SKM-1 (cell line): ENCODE results near the gene RSBN1L.

ENCODE experiments used
- DNase-seq: peaks from one replicate; lab custom pipeline; 2025; ENCODE audit not compliant: unreplicated experiment; lab: John Stamatoyannopoulos, UW

RSBN1L gene

DNA sequence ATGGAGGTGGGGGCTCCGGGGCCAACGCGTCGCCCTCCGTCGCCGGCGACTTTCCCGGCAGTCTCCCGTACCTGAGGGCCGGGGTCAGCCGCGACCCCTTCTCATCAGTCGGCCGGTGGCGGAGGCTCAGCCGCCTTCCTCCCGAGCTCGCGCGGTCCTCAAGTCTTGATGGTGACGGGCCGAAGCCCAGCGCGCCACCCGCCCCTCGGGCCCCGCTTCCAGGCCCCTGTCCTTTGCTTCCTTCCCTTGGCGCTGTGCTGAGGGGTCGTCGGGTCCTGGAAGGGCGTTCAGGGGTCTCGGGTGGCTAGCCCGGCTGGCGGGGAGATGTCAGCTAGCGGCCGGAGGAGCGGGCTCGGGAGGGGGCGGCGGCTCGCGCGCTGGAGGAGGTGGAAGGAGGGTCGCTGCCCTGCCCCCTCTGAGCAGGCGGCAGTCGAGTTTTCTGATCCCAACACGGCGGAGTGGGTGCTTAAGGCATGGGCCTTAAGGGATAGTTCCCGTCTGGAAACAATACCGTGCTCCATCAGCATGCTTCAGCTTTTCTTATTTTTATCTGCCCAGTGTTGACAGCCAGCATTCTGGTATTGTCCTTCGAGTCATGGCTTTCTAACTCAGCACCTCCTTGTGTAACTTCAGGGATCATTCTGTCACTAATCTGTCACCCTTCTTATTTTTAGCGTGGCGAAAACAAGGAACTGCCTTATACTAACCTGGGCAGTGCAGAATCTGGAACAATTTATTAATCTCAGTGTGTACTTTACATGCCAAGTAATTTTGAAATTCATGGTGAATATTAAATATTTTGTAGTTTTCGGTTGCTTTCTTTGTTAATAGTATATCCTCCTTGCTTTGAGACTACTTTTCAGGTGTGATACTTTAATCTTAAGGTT lies 103.1 kb downstream of the RSBN1L start:
- peak; percentile 32 for DNase-seq

- DNase-seq, result no peak
These were observed 103.9 kb downstream of the RSBN1L start for GRCh38 chr7:77800158-77800557.

DNA sequence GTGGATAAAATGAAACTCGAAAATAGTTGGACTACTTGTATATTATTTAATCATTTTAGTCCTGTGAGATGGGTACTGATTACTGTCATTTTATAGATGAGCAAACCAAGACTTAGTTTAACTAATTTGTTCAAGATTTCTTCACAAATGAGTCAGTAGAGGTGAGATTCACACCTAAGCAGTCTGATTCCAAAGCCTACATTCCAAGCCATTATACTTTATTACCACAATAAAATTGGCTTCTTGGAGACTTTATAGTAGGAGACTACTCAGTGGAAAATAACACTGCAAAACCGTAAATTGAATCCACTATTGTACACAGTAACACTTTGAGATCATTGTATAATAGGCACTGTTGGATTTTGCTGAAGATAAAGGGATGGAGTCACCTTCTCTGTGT lies 104.5 kb downstream of the RSBN1L start:
- no peak for DNase-seq

- no peak for DNase-seq
These were observed 106.5 kb downstream of the RSBN1L start for GRCh38 chr7:77802557-77803405.

DNA sequence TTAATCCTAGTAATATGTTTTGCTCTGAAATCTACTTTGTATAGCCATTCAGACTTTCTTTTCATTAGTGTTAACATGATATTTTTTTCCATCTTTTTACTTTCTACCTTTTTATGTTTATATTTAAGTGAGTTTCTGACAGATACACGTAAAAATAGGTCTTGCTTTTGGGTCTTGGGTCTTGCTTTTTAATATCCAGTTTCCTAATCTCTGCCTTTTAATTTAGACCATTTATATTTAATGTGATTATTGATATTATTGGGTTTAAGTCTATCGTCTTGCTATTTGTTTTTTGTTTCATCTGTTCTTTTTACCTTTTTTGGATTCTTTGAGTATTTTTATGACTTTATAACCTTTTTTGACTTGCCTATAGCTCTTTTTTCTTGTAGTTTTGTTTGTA lies 110.2 kb downstream of the RSBN1L start:
- DNase-seq, result no peak

GRCh38 chr7:77808517-77808916 lies 112.3 kb downstream of the RSBN1L start:
- DNase-seq, result no peak

DNA sequence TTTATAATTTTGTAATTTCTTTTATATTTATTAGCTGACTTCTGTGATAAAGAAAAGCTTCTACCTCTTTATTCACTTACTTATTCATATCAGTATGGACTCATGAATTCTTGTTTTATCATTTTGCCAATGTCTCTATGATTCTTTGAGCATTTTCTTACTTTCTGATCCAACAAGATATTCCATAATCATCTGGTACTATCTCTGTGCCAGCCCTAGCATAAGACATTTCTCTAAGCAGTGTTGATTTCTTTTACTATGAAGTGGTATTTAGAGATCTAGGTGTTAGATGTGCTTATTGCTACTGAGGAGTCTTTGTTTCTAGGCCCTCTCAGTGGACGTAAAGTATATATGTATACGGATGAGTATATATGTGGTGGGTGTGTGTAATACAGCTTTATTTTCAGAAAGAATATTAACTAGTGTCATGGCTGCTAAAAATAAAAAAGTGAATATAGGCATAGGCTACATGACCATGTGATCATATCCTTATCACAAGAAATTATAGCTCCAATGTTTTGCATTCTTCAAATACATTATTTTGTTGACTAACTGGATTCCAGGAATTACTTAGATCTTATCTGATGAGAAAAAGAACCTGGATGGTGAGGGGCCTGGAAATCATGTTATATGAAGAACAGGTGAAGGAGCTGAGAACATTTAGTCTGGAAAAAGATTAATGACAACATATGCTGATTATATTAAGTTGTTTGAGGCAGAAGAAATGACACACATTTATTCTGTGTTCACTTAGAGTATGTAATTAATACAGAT lies 115.4 kb downstream of the RSBN1L start:
- no peak for DNase-seq

GRCh38 chr7:77812290-77812685 lies 116.0 kb downstream of the RSBN1L start:
- no peak for DNase-seq

DNA sequence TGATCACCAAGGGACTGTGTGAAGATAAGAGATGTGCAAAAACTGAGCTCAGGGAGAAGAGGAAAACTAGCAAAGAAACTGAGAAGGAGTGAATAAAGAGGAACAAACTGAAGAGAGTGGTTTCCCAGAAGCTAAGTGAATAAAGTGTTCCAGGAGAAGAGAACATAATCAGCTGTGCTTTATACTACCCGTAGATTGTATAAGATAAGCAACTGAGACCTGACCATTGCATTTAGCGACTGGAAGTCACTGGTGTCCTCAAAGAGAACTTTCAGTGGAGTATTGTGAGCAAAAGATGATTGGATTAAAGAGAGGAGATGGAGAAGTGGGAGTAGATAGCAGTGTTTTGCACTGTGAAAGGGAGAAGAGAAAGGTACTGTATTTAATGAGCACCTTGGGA lies 116.9 kb downstream of the RSBN1L start:
- DNase-seq, result no peak

DNA sequence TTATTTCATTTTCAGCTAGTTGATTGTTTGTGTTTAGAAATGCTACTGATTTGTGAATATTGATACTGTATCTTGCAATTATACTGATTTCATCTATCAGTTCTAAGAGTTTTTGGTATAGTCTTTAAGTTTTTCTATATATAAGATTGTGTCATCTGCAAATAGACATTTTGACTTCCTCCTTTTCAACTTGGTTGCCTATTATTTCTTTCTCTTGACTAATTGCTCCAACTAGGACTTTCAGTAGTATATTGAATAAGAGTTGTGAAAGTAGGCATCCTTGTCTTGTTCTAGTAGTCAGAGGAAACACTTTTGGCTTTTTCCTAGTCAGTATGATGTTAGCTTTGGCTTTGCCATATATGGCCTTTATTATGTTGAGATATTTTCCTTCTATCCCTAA lies 122.8 kb downstream of the RSBN1L start:
- DNase-seq, result no peak

- DNase-seq, result no peak
These were observed 124.7 kb downstream of the RSBN1L start for GRCh38 chr7:77820967-77821366.

DNA sequence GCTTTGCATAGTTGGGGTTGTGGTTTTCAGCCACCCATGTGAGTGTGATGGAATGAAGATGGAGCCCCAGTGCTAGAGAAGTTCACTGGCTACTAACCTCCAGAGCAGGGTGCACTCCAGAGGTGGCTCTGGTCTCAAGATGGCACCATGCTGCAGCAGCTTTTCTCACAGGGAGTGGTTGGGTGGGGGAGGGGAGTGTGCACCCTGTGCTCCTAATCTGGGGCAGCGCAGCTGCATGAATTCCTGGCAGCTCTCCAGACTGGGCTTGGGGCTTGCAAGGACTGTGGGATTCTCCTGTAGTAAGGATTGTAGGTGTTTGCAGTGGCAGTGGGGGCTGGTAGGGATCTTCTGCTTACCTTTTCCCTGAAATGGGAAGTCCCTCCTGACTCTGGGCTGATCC lies 126.0 kb downstream of the RSBN1L start:
- no peak for DNase-seq

GRCh38 chr7:77823787-77824186 lies 127.5 kb downstream of the RSBN1L start:
- no peak for DNase-seq

- no peak for DNase-seq
These were observed 128.4 kb downstream of the RSBN1L start for GRCh38 chr7:77824636-77825035.

- peak; percentile 34 for DNase-seq
These were observed 128.9 kb downstream of the RSBN1L start for GRCh38 chr7:77825131-77825530.

DNA sequence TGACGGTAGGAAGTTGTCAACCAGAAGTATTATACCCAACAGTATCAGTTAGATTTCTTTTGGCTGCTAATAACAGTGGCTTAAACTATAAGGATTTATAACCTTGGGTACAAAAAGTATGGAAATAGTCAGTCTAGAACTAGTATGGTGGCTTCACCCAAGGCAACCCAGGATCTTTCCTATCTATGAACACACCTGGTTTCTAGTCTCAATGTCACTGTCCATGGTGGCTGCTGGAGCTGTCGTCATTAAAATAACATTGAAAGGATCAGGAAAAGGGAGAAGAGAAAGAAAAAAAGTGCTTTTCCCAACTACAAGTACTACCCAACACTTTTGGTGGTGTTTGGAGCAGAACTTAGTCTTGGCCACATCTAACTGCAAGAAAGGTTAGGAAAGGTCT lies 130.0 kb downstream of the RSBN1L start:
- no peak for DNase-seq

DNA sequence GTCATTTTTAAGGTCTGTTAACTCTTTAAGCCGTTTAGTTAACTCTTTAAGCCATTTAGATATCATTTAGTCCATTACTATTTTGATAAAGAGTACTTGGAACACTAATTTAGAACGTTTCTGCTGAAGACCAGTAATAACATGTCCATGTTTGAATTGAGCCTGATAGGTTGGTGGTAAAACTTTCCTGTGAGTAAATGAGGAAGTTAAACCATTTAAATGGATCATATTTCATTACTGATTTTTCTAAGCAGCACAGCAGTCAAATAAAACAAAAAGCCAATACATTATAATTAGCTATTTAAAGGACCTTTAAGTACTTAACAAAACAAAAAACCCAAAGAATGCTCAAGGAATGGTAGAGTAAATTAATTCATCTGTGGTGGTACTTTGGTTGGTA lies 131.7 kb downstream of the RSBN1L start:
- no peak for DNase-seq

DNA sequence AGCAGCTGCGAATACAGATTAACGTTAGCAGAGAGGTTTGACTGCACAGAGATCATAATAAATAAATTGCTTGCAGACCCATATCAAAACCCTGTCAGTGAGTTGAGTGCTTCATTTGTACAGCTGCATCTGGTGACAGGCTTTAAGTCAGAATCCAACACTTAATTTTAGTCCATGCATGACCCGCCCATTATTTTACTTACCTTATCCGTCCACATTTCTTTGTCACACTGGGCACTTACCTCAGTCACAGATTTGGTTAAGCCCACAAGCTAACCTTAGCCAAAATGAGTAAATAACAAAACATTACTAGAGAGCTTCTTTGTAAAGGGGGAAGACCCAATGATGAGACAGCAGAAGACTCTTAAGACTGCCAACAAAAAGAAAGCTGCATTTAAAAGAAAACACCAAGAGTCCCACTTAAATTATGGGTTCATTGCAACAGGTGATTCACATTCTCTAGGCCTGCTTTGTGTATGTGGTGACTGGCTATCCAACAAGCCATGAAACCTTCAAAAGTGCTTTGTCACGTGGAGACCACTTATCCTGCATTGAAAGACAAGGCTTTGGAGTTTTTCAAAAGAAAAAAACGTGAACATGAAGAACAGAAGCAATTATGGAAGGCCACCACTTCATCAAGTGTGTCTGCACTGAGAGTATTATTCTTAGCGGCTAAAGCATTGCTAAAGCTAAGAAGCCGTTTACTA lies 134.5 kb downstream of the RSBN1L start:
- no peak for DNase-seq

GRCh38 chr7:77831481-77831880 lies 135.2 kb downstream of the RSBN1L start:
- no peak for DNase-seq

- no peak for DNase-seq
These were observed 135.7 kb downstream of the RSBN1L start for GRCh38 chr7:77831953-77832352.
